Panc1 (cell line): ENCODE results near the gene CPD. TPM values are rescaled to one million over a fixed set of nuclear protein-coding genes. Genes with fewer than 3 reads are reported as not detected.

Experiments used
- ATAC-seq: fragments of 200-7000 bp; cut with Tn5 transposase; 2 replicates; pipeline ENCODE4 v1.9.1; 2020; ENCODE audit warnings: mild to moderate bottlenecking, moderate library complexity
- BruUV-seq: library from RNA; stranded (reverse); fragments of 400-500 nt; replicated peaks from 2 replicates; lab custom pipeline; 2021; lab: Mats Ljungman, UMichigan
- CTCF ChIA-PET: fragments of 300-600 bp; sonication (Branson Sonifier 250); formaldehyde crosslinking; loops from one replicate; lab custom pipeline; 2022; ENCODE audit warnings: antibody characterized with exemption; lab: Charles Lee
- POLR2A ChIA-PET: fragments of 300-600 bp; sonication (Branson Sonifier 250); formaldehyde crosslinking; loops from one replicate; lab custom pipeline; 2022; ENCODE audit warnings: antibody characterized with exemption; lab: Charles Lee
- DNase-seq: peaks from one replicate; pipeline ENCODE4 v3.0.0-alpha.2; 2010; ENCODE audit warnings: low read depth, low spot score
- H3K27ac ChIP-seq: 2 replicates; pipeline ENCODE4 v1.5.1; 2011; ENCODE audit warnings: mild to moderate bottlenecking, low read length, inconsistent platforms
- H3K27me3 ChIP-seq: fragments of 200-500 bp; sonication (Bioruptor generic); 2 replicates; pipeline ENCODE4 v1.6.0; 2014; ENCODE audit warnings: low read length, inconsistent platforms; ENCODE audit not compliant: control insufficient read depth, insufficient read depth
- H3K36me3 ChIP-seq: fragments of 200-500 bp; sonication (Bioruptor generic); 2 replicates; pipeline ENCODE4 v1.5.1; 2014; ENCODE audit warnings: inconsistent platforms, mild to moderate bottlenecking, low read length, moderate library complexity; ENCODE audit not compliant: control insufficient read depth, insufficient read depth
- H3K4me1 ChIP-seq: 2 replicates; pipeline ENCODE4 v1.5.1; 2011; ENCODE audit warnings: inconsistent platforms, mild to moderate bottlenecking, low read length, moderate library complexity; ENCODE audit not compliant: control insufficient read depth, insufficient read depth
- H3K4me3 ChIP-seq, 2 experiments: 2 replicates each; pipeline ENCODE4 v1.5.1; 2011 to 2012; ENCODE audit warnings: low read depth in 2 of 2, low read length in 2 of 2, mild to moderate bottlenecking in 2 of 2, inconsistent platforms in 1 of 2, moderate library complexity in 1 of 2
- H3K9me3 ChIP-seq: fragments of 200-500 bp; sonication (Bioruptor generic); 2 replicates; pipeline ENCODE4 v1.5.1; 2014; ENCODE audit warnings: low read depth, mild to moderate bottlenecking, inconsistent platforms, low read length, moderate library complexity; ENCODE audit not compliant: control insufficient read depth, insufficient read depth
- POLR2AphosphoS5 ChIP-seq: IDR thresholded peaks from 2 replicates; pipeline ENCODE4 v1.6.1; 2012; ENCODE audit warnings: mild to moderate bottlenecking, low read depth, low read length, moderate library complexity
- SIN3A ChIP-seq: IDR thresholded peaks from 2 replicates; pipeline ENCODE4 v1.6.1; 2012; ENCODE audit warnings: low read depth, mild to moderate bottlenecking, low read length, moderate library complexity, borderline replicate concordance; ENCODE audit not compliant: insufficient read depth
- TCF7L2 ChIP-seq: IDR thresholded peaks from 2 replicates; pipeline ENCODE4 v1.6.1; 2011; ENCODE audit warnings: mild to moderate bottlenecking, low read depth, low read length, inconsistent platforms
- in situ Hi-C: cut with HindIII; loops from 2 replicates; pipeline ENCODE4 v1.10.0; 2016; ENCODE audit warnings: low sequenced_read_pairs, low pct_unique_long_range_greater_than_20kb
- intact Hi-C: fragments of 100-400 bp; cut with micrococcal nuclease; formaldehyde crosslinking; loops from one replicate; pipeline ENCODE4 v1.10.0; 2022; ENCODE audit not compliant: unreplicated experiment
- total RNA-seq: library from RNA; stranded (reverse); gene quantifications from one replicate; pipeline ENCODE4 v1.2.1, GENCODE V29; 2021; ENCODE audit not compliant: unreplicated experiment
- TF ChIP-seq, protein P1 (sequence below): fragments of 450-650 bp; IDR thresholded peaks from 2 replicates; pipeline ENCODE4 v1.5.1; 2017; ENCODE audit warnings: mild to moderate bottlenecking
- TF ChIP-seq, protein P2 (sequence below), 2 experiments: IDR thresholded peaks; 2 replicates each; pipeline ENCODE4 v1.6.1; 2011 to 2012; ENCODE audit warnings: low read depth in 2 of 2, control low read depth in 1 of 2, low read length in 1 of 2, mild to moderate bottlenecking in 1 of 2, moderate library complexity in 1 of 2; ENCODE audit not compliant: insufficient read depth in 1 of 2

The CPD gene
- total RNA-seq, 1 experiment from 2014 or later = 93.0 TPM

DNA sequence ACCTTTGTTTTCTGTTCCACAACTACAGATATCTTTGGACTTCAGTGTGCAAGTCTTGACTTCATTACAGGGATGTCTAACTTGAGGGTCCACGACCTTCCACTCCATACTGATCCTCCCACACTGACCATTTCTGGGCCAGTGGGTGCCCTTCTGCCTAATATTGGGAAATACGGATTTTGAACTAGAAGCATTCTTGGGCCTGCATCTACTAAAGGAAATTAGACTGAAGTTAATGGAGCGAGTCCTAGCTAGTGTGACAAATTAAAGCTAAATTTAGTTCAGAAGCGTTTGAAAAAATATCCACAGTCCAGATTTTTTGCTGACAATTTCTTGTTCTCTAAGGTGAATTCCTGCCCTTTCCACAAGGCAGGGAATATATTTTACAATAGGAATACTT lies 34.9 kb upstream of the CPD start:
- TF ChIP-seq, protein P1, sequence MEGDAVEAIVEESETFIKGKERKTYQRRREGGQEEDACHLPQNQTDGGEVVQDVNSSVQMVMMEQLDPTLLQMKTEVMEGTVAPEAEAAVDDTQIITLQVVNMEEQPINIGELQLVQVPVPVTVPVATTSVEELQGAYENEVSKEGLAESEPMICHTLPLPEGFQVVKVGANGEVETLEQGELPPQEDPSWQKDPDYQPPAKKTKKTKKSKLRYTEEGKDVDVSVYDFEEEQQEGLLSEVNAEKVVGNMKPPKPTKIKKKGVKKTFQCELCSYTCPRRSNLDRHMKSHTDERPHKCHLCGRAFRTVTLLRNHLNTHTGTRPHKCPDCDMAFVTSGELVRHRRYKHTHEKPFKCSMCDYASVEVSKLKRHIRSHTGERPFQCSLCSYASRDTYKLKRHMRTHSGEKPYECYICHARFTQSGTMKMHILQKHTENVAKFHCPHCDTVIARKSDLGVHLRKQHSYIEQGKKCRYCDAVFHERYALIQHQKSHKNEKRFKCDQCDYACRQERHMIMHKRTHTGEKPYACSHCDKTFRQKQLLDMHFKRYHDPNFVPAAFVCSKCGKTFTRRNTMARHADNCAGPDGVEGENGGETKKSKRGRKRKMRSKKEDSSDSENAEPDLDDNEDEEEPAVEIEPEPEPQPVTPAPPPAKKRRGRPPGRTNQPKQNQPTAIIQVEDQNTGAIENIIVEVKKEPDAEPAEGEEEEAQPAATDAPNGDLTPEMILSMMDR = no peak
- TF ChIP-seq POLR2AphosphoS5 (no peak), SIN3A (no peak), TCF7L2 (no peak)
- TF ChIP-seq, protein P2, sequence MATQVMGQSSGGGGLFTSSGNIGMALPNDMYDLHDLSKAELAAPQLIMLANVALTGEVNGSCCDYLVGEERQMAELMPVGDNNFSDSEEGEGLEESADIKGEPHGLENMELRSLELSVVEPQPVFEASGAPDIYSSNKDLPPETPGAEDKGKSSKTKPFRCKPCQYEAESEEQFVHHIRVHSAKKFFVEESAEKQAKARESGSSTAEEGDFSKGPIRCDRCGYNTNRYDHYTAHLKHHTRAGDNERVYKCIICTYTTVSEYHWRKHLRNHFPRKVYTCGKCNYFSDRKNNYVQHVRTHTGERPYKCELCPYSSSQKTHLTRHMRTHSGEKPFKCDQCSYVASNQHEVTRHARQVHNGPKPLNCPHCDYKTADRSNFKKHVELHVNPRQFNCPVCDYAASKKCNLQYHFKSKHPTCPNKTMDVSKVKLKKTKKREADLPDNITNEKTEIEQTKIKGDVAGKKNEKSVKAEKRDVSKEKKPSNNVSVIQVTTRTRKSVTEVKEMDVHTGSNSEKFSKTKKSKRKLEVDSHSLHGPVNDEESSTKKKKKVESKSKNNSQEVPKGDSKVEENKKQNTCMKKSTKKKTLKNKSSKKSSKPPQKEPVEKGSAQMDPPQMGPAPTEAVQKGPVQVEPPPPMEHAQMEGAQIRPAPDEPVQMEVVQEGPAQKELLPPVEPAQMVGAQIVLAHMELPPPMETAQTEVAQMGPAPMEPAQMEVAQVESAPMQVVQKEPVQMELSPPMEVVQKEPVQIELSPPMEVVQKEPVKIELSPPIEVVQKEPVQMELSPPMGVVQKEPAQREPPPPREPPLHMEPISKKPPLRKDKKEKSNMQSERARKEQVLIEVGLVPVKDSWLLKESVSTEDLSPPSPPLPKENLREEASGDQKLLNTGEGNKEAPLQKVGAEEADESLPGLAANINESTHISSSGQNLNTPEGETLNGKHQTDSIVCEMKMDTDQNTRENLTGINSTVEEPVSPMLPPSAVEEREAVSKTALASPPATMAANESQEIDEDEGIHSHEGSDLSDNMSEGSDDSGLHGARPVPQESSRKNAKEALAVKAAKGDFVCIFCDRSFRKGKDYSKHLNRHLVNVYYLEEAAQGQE (IDR thresholded peaks at IDR 0.05; ENCODE audit: insufficient read depth in 1 of 2, low read depth in 2 of 2, low read length in 1 of 2) = no peak
- CTCF ChIA-PET = interaction anchor here (0.6 kb wide), 1 partner anchor 131 kb away, joined by 3 read pairs; no protein-coding TSS in a partner anchor
- in situ Hi-C loops (no loop called here), intact Hi-C loops (no loop called here)
- no peak overlapping the region for H3K4me3 ChIP-seq
- no TSS peak for BruUV-seq
- no peaks in the 10 kb centered on the region for H3K27me3 ChIP-seq
- DNase-seq (no peak), ATAC-seq (no peak)
- H3K9me3 ChIP-seq = no peaks in the 10 kb centered on the region
- POLR2A ChIA-PET = no interaction called here
- H3K36me3 ChIP-seq = no peaks in the 10 kb centered on the region
- peak overlapping the region; percentile 67; the same call in 1 of the 2 replicates for H3K27ac ChIP-seq
- peaks cover 20% of the 10 kb centered on the region for H3K4me1 ChIP-seq

DNA sequence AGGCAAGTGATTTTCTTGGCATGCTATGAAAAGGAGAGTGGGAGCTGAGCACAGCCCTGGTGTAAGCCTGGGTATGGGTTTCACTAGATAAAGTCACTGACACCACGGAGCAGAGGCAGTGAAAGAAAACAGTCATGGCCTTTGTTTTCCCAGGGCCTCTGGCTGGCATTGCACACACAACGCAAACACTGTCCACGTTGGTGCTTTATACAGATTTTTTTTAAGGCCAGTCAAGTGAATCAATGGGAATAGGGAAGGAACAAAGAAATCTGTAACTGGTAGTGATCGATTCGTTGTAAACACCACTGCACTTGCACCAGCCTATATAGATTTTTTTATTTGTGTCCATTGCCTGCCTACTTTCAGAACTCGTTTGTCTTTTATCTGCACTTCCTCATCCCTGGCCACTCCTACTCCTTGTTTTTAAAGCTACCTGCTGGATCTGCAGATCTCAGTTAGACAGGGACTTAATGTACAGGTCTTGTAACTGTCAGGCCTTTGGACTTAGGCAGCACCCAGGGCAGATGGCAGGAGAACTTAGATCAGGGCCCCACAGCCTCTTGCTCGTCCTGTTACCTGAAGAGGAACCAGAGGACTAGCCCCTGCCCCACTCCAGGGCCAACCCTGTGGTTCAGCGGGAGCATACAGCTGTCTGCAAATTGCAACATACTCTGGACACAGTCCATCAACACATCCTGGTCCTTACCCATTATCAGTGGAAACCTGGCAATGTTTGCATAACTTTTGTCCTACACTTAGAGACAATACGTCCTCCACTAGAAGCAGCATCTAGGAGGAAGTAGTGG lies 34.2 kb upstream of the CPD start:
- peaks cover 20% of the 10 kb centered on the region for H3K4me1 ChIP-seq
- no peaks in the 10 kb centered on the region for H3K27me3 ChIP-seq
- peak overlapping the region; percentile 67 for H3K27ac ChIP-seq
- no TSS peak for BruUV-seq
- in situ Hi-C loops = no loop called here
- intact Hi-C loops = no loop called here
- CTCF ChIA-PET = interaction anchor here (0.6 to 1.2 kb wide), 3 partner anchors 108 to 728 kb away, joined by 3 to 5 read pairs (median 5); no protein-coding TSS in a partner anchor
- H3K4me3 ChIP-seq = peak overlapping the region in 1 of 2 experiments; percentile 3; a peak in 1 of 4 replicates
- POLR2A ChIA-PET = interaction anchor here (0.7 kb wide), 1 partner anchor 506 kb away, joined by 4 read pairs; no protein-coding TSS in a partner anchor
- no peaks in the 10 kb centered on the region for H3K36me3 ChIP-seq
- ATAC-seq = peak; percentile 30; the same call in 1 of the 2 replicates
- TF ChIP-seq, protein P2 (IDR thresholded peaks at IDR 0.05; ENCODE audit: insufficient read depth in 1 of 2, low read depth in 2 of 2, low read length in 1 of 2) = no peak
- TF ChIP-seq SIN3A (no peak), POLR2AphosphoS5 (no peak), TCF7L2 (no peak)
- TF ChIP-seq, protein P1 = no peak
- no peaks in the 10 kb centered on the region for H3K9me3 ChIP-seq
- DNase-seq = no peak
